WERI-Rb-1 (cell line): ENCODE measurements around the gene LTBP1.

Experiments used
- DNase-seq: peaks from one replicate; pipeline ENCODE4 v3.0.0-alpha.2; 2020
- H3K27ac ChIP-seq: fragments of 250-450 bp; sonication (Bioruptor Pico); 2 replicates; pipeline ENCODE4 v1.5.1; 2020; ENCODE audit warnings: mild to moderate bottlenecking, moderate library complexity
- H3K27me3 ChIP-seq: fragments of 250-450 bp; sonication (Bioruptor Pico); 2 replicates; pipeline ENCODE4 v1.5.1; 2021; ENCODE audit warnings: mild to moderate bottlenecking, low read depth, moderate library complexity; ENCODE audit not compliant: insufficient read depth, severe bottlenecking
- H3K36me3 ChIP-seq: fragments of 250-450 bp; sonication (Bioruptor Pico); 2 replicates; pipeline ENCODE4 v1.5.1; 2020; ENCODE audit warnings: mild to moderate bottlenecking, moderate library complexity
- H3K4me3 ChIP-seq: 2 replicates; pipeline ENCODE4 v1.5.1; 2011; ENCODE audit warnings: low read depth, mild to moderate bottlenecking, control low read depth, low read length
- H3K9me3 ChIP-seq: fragments of 250-450 bp; sonication (Bioruptor Pico); 2 replicates; pipeline ENCODE4 v1.5.1; 2021; ENCODE audit warnings: mild to moderate bottlenecking, moderate library complexity; ENCODE audit not compliant: severe bottlenecking
- CTCF ChIP-seq: IDR thresholded peaks from 2 replicates; pipeline ENCODE4 v1.5.1; 2011; ENCODE audit warnings: low read depth, mild to moderate bottlenecking, control low read depth, inconsistent platforms, low read length

LTBP1 gene

GRCh38 chr2:33395655-33396249 lies 449.0 kb downstream of the LTBP1 start:
- Histone ChIP-seq H3K36me3 (no peaks in the 10 kb centered on the region), H3K27me3 (no peaks in the 10 kb centered on the region), H3K27ac (no peak overlapping the region), H3K4me3 (no peak overlapping the region), H3K9me3 (no peaks in the 10 kb centered on the region)
- TF ChIP-seq CTCF = peak; percentile 52
- DNase-seq = peak; percentile 71

- Histone ChIP-seq H3K27ac (no peak overlapping the region), H3K4me3 (no peak overlapping the region), H3K36me3 (no peaks in the 10 kb centered on the region), H3K27me3 (no peaks in the 10 kb centered on the region), H3K9me3 (peaks cover 2% of the 10 kb centered on the region)
- no peak for DNase-seq
- TF ChIP-seq CTCF = no peak
Observed at GRCh38 chr2:33404321-33404720, 457.6 kb downstream of the LTBP1 start.

- Histone ChIP-seq H3K4me3 (no peak overlapping the region), H3K27me3 (no peaks in the 10 kb centered on the region), H3K36me3 (no peaks in the 10 kb centered on the region), H3K9me3 (peaks cover 2% of the 10 kb centered on the region), H3K27ac (no peak overlapping the region)
- no peak for TF ChIP-seq CTCF
- DNase-seq = no peak
Observed at GRCh38 chr2:33406622-33407021, 459.9 kb downstream of the LTBP1 start.

- no peak for DNase-seq
- no peak overlapping the region for H3K27ac ChIP-seq
- no peak for TF ChIP-seq CTCF
- no peaks in the 10 kb centered on the region for H3K36me3 ChIP-seq
- H3K9me3 ChIP-seq = peaks cover 2% of the 10 kb centered on the region
- no peaks in the 10 kb centered on the region for H3K27me3 ChIP-seq
- no peak overlapping the region for H3K4me3 ChIP-seq
Observed at GRCh38 chr2:33408109-33408508, 461.4 kb downstream of the LTBP1 start.

GRCh38 chr2:33409417-33409955 lies 462.7 kb downstream of the LTBP1 start:
- H3K27me3 ChIP-seq = no peaks in the 10 kb centered on the region
- no peak overlapping the region for H3K27ac ChIP-seq
- no peak overlapping the region for H3K4me3 ChIP-seq
- peaks cover 2% of the 10 kb centered on the region for H3K9me3 ChIP-seq
- no peaks in the 10 kb centered on the region for H3K36me3 ChIP-seq
- no peak for TF ChIP-seq CTCF
- no peak for DNase-seq

- H3K9me3 ChIP-seq = peaks cover 2% of the 10 kb centered on the region
- H3K36me3 ChIP-seq = no peaks in the 10 kb centered on the region
- no peak overlapping the region for H3K27ac ChIP-seq
- H3K4me3 ChIP-seq = no peak overlapping the region
- DNase-seq = no peak
- H3K27me3 ChIP-seq = no peaks in the 10 kb centered on the region
- no peak for TF ChIP-seq CTCF
Observed at GRCh38 chr2:33411765-33412164, 465.0 kb downstream of the LTBP1 start.
